Parathyroid adenoma (tissue), 2 donors: ENCODE data around the gene LINGO4.

Experiments used
- H2AFZ ChIP-seq: fragments of 300-600 bp; sonication (generic); one replicate; pipeline ENCODE4 v1.7.0; 2017; ENCODE audit warnings: antibody characterized with exemption, mild to moderate bottlenecking
- H3K27ac ChIP-seq: fragments of 300-600 bp; sonication (generic); one replicate; pipeline ENCODE4 v1.7.0; 2017
- H3K27me3 ChIP-seq: fragments of 300-600 bp; sonication (generic); one replicate; pipeline ENCODE4 v1.7.0; 2017; ENCODE audit warnings: low read length; ENCODE audit not compliant: control insufficient read depth, insufficient read depth
- H3K36me3 ChIP-seq: fragments of 300-600 bp; sonication (generic); one replicate; pipeline ENCODE4 v1.7.0; 2017; ENCODE audit warnings: low read length; ENCODE audit not compliant: control insufficient read depth, insufficient read depth
- H3K4me1 ChIP-seq: fragments of 300-600 bp; sonication (generic); one replicate; pipeline ENCODE4 v1.7.0; 2017; ENCODE audit warnings: control low read depth
- H3K4me2 ChIP-seq: fragments of 300-600 bp; sonication (generic); one replicate; pipeline ENCODE4 v1.7.0; 2017; ENCODE audit warnings: low read length
- H3K4me3 ChIP-seq: fragments of 300-600 bp; sonication (generic); one replicate; pipeline ENCODE4 v1.7.0; 2017; ENCODE audit warnings: low read depth, low read length
- H3K79me2 ChIP-seq: fragments of 300-600 bp; sonication (generic); one replicate; pipeline ENCODE4 v1.7.0; 2017; ENCODE audit warnings: control low read depth
- H3K9ac ChIP-seq: fragments of 300-600 bp; sonication (generic); one replicate; pipeline ENCODE4 v1.7.0; 2017; ENCODE audit warnings: mild to moderate bottlenecking
- H3K9me3 ChIP-seq: fragments of 300-600 bp; sonication (generic); one replicate; pipeline ENCODE4 v1.7.0; 2017; ENCODE audit warnings: low read length; ENCODE audit not compliant: control insufficient read depth
- CTCF ChIP-seq: fragments of 300-600 bp; sonication (generic); IDR thresholded peaks from one replicate; pipeline ENCODE4 v1.7.0; 2017; ENCODE audit warnings: antibody characterized with exemption, mild to moderate bottlenecking
- donor health status: primary hyperparathyroidism.

LINGO4 gene

GRCh38 chr1:151801310-151801820, 3.9 kb downstream of the LINGO4 start:
- TF ChIP-seq CTCF, result no peak
- no peak overlapping the region for H2AFZ ChIP-seq
- H3K4me2 ChIP-seq, result no peak overlapping the region
- H3K79me2 ChIP-seq, result no peaks in the 10 kb centered on the region
- H3K4me3 ChIP-seq, result no peak overlapping the region
- H3K36me3 ChIP-seq, result no peaks in the 10 kb centered on the region
- peaks cover 7% of the 10 kb centered on the region for H3K4me1 ChIP-seq
- no peak overlapping the region for H3K27ac ChIP-seq
- H3K27me3 ChIP-seq, result no peaks in the 10 kb centered on the region
- H3K9ac ChIP-seq, result no peak overlapping the region
- H3K9me3 ChIP-seq, result no peaks in the 10 kb centered on the region

GRCh38 chr1:151800830-151801229, 4.4 kb downstream of the LINGO4 start:
- peaks cover 7% of the 10 kb centered on the region for H3K4me1 ChIP-seq
- H3K27me3 ChIP-seq, result no peaks in the 10 kb centered on the region
- TF ChIP-seq CTCF, result no peak
- H3K27ac ChIP-seq, result no peak overlapping the region
- no peak overlapping the region for H3K9ac ChIP-seq
- no peaks in the 10 kb centered on the region for H3K9me3 ChIP-seq
- no peak overlapping the region for H3K4me3 ChIP-seq
- no peak overlapping the region for H2AFZ ChIP-seq
- no peak overlapping the region for H3K4me2 ChIP-seq
- no peaks in the 10 kb centered on the region for H3K79me2 ChIP-seq
- no peaks in the 10 kb centered on the region for H3K36me3 ChIP-seq

GRCh38 chr1:151799179-151800022, 5.8 kb downstream of the LINGO4 start:
- no peak overlapping the region for H2AFZ ChIP-seq
- no peaks in the 10 kb centered on the region for H3K9me3 ChIP-seq
- no peak overlapping the region for H3K4me3 ChIP-seq
- no peak overlapping the region for H3K27ac ChIP-seq
- H3K4me2 ChIP-seq, result no peak overlapping the region
- TF ChIP-seq CTCF, result no peak
- H3K4me1 ChIP-seq, result peaks cover under 1% of the 10 kb centered on the region
- no peak overlapping the region for H3K9ac ChIP-seq
- H3K36me3 ChIP-seq, result no peaks in the 10 kb centered on the region
- H3K79me2 ChIP-seq, result no peaks in the 10 kb centered on the region
- H3K27me3 ChIP-seq, result no peaks in the 10 kb centered on the region

- H3K9ac ChIP-seq, result no peak overlapping the region
- H2AFZ ChIP-seq, result no peak overlapping the region
- no peak overlapping the region for H3K27ac ChIP-seq
- no peaks in the 10 kb centered on the region for H3K36me3 ChIP-seq
- no peaks in the 10 kb centered on the region for H3K9me3 ChIP-seq
- H3K4me3 ChIP-seq, result no peak overlapping the region
- no peaks in the 10 kb centered on the region for H3K27me3 ChIP-seq
- no peaks in the 10 kb centered on the region for H3K79me2 ChIP-seq
- no peaks in the 10 kb centered on the region for H3K4me1 ChIP-seq
- no peak overlapping the region for H3K4me2 ChIP-seq
- TF ChIP-seq CTCF, result no peak
These were observed 6.6 kb downstream of the LINGO4 start for GRCh38 chr1:151798571-151798970.
